GM19351 (cell line): ENCODE measurements around the gene RBMS1.
"Not testable (repeated sequence)": the region's sequence is repeated elsewhere in the genome, so short reads cannot be mapped to it uniquely, and the experiment has no call there.

Experiments
- ATAC-seq: cut with Tn5 transposase; IDR thresholded peaks from one replicate; pipeline ENCODE4 v1.9.1; 2021; ENCODE audit warnings: mild to moderate bottlenecking, moderate library complexity; ENCODE audit not compliant: unreplicated experiment

The RBMS1 gene

GRCh38 chr2:160367139-160367538, 126.5 kb downstream of the RBMS1 start:
- ATAC-seq, result not testable (repeated sequence)

- no peak for ATAC-seq
Observed at GRCh38 chr2:160366474-160366873, 127.1 kb downstream of the RBMS1 start.

- no peak for ATAC-seq
Observed at GRCh38 chr2:160365716-160366367, 127.8 kb downstream of the RBMS1 start.

- ATAC-seq, result no peak
Observed at GRCh38 chr2:160364364-160364763, 129.2 kb downstream of the RBMS1 start.

- ATAC-seq, result no peak
Observed at GRCh38 chr2:160363961-160364360, 129.6 kb downstream of the RBMS1 start.

- no peak for ATAC-seq
Observed at GRCh38 chr2:160363055-160363454, 130.6 kb downstream of the RBMS1 start.

GRCh38 chr2:160362541-160362940, 131.1 kb downstream of the RBMS1 start:
- no peak for ATAC-seq

- ATAC-seq, result no peak
Observed at GRCh38 chr2:160362018-160362417, 131.6 kb downstream of the RBMS1 start.

- ATAC-seq, result no peak
Observed at GRCh38 chr2:160360089-160360757, 133.4 kb downstream of the RBMS1 start.

- no peak for ATAC-seq
Observed at GRCh38 chr2:160358046-160358445, 135.6 kb downstream of the RBMS1 start.

- no peak for ATAC-seq
Observed at GRCh38 chr2:160356485-160356884, 137.1 kb downstream of the RBMS1 start.

GRCh38 chr2:160355080-160355479, 138.5 kb downstream of the RBMS1 start:
- no peak for ATAC-seq

- no peak for ATAC-seq
Observed at GRCh38 chr2:160354677-160355076, 138.9 kb downstream of the RBMS1 start.

- no peak for ATAC-seq
Observed at GRCh38 chr2:160353813-160354212, 139.8 kb downstream of the RBMS1 start.

- no peak for ATAC-seq
Observed at GRCh38 chr2:160353166-160353565, 140.4 kb downstream of the RBMS1 start.

- no peak for ATAC-seq
Observed at GRCh38 chr2:160352500-160352899, 141.1 kb downstream of the RBMS1 start.

- ATAC-seq, result no peak
Observed at GRCh38 chr2:160351956-160352355, 141.7 kb downstream of the RBMS1 start.

- no peak for ATAC-seq
Observed at GRCh38 chr2:160349306-160349705, 144.3 kb downstream of the RBMS1 start.

- no peak for ATAC-seq
Observed at GRCh38 chr2:160347269-160347863, 146.2 kb downstream of the RBMS1 start.

- no peak for ATAC-seq
Observed at GRCh38 chr2:160345071-160345764, 148.4 kb downstream of the RBMS1 start.

- no peak for ATAC-seq
Observed at GRCh38 chr2:160343404-160343803, 150.2 kb downstream of the RBMS1 start.

GRCh38 chr2:160339726-160340125, 153.9 kb downstream of the RBMS1 start:
- no peak for ATAC-seq
